K562 (cell line): Measurements from ENCODE around the gene STAU1. TPM values are rescaled to one million over a fixed set of nuclear protein-coding genes. Genes with fewer than 3 reads are reported as not detected.

Source experiments
- CC2D1A ChIP-seq: fragments of 450-650 bp; IDR thresholded peaks from 2 replicates; pipeline ENCODE4 v1.6.1; 2017; ENCODE audit warnings: mild to moderate bottlenecking
- CEBPG ChIP-seq, 3 experiments: fragments of 200-800 bp in 1 of 3; sonication (Bioruptor generic) in 1 of 3; sonication (generic) in 1 of 3; formaldehyde crosslinking in 1 of 3; IDR thresholded peaks in 2 of 3; conservative IDR thresholded peaks in 1 of 3; 2 replicates each; pipeline versions ENCODE4 v1.6.1 to v1.8.0; 2016 to 2022; ENCODE audit warnings: missing compliant biosample characterization in 2 of 3, missing genetic modification characterization in 2 of 3, mild to moderate bottlenecking in 1 of 3, missing genetic modification reagents in 1 of 3
- MBD2 ChIP-seq: sonication (generic); IDR thresholded peaks from 2 replicates; pipeline ENCODE4 v1.6.1; 2016; ENCODE audit warnings: low read depth, borderline replicate concordance
- WHSC1 ChIP-seq: IDR thresholded peaks from one replicate; pipeline ENCODE4 v1.6.1; 2012; ENCODE audit warnings: low read length, control low read depth, inconsistent platforms
- ZBED1 ChIP-seq: IDR thresholded peaks from 2 replicates; pipeline ENCODE4 v1.6.1; 2014
- ZFX ChIP-seq: sonication (generic); formaldehyde crosslinking; IDR thresholded peaks from 2 replicates; pipeline ENCODE4 v1.8.0; 2022; ENCODE audit warnings: mild to moderate bottlenecking, missing genetic modification reagents, moderate library complexity
- ZNF644 ChIP-seq: fragments of 200-800 bp; sonication (Bioruptor generic); IDR thresholded peaks from 2 replicates; pipeline ENCODE4 v1.6.1; 2016; ENCODE audit warnings: low read depth, missing genetic modification characterization, missing compliant biosample characterization
- polyA plus RNA-seq, 8 experiments: library from polyadenylated mRNA; depleted of rRNA in 4 of 8; stranded (reverse) in 5 of 8; unstranded in 3 of 8; fragments of >200 nt; fragmentation: Nextera tagmentation in 2 of 8; fragmentation: Illumina TruSeq in 1 of 8; extraction: Ambion mirVana in 2 of 8; extraction: Trizol in 1 of 8; gene quantifications; 2 replicates each; pipeline versions ENCODE4 v1.2.1 to v1.2.3, GENCODE V29; 2011 to 2014; ENCODE audit warnings: inconsistent platforms in 1 of 8, missing spikeins in 1 of 8
- total RNA-seq, 7 experiments: library from RNA; depleted of rRNA in 6 of 7; stranded (reverse); fragments of >200 nt in 6 of 7; fragmentation: Illumina TruSeq in 2 of 7; extraction: Trizol in 2 of 7; gene quantifications; 2 replicates each; pipeline versions ENCODE4 v1.2.1 to v1.2.3, GENCODE V29; 2011 to 2021; ENCODE audit warnings: low replicate concordance in 1 of 7
- TF ChIP-seq, protein P1 (sequence below): fragments of 450-650 bp; IDR thresholded peaks from 2 replicates; pipeline ENCODE4 v1.6.1; 2016; ENCODE audit warnings: mild to moderate bottlenecking, moderate library complexity
- TF ChIP-seq, protein P2 (sequence below): fragments of 250-450 bp; sonication (Bioruptor Pico); IDR thresholded peaks from 2 replicates; pipeline ENCODE4 v1.5.0; 2022; ENCODE audit warnings: mild to moderate bottlenecking
- TF ChIP-seq, protein P3 (sequence below), 3 experiments: IDR thresholded peaks in 2 of 3; conservative IDR thresholded peaks in 1 of 3; 2 replicates each; pipeline ENCODE4 v1.5.1; 2011 to 2012; ENCODE audit warnings: low read length in 3 of 3, mild to moderate bottlenecking in 3 of 3, control low read depth in 2 of 3, improper control_type of control experiment in 1 of 3, inconsistent platforms in 1 of 3, low read depth in 1 of 3, mixed read lengths in 1 of 3, moderate library complexity in 1 of 3; ENCODE audit not compliant: insufficient read depth in 2 of 3

The STAU1 gene
- total and polyA plus RNA-seq, 9 of the 15 experiments (the other 6 are each of a cell fraction or from before 2014, with no cell fraction given): 18.0 to 106 (median 50.6) TPM

DNA sequence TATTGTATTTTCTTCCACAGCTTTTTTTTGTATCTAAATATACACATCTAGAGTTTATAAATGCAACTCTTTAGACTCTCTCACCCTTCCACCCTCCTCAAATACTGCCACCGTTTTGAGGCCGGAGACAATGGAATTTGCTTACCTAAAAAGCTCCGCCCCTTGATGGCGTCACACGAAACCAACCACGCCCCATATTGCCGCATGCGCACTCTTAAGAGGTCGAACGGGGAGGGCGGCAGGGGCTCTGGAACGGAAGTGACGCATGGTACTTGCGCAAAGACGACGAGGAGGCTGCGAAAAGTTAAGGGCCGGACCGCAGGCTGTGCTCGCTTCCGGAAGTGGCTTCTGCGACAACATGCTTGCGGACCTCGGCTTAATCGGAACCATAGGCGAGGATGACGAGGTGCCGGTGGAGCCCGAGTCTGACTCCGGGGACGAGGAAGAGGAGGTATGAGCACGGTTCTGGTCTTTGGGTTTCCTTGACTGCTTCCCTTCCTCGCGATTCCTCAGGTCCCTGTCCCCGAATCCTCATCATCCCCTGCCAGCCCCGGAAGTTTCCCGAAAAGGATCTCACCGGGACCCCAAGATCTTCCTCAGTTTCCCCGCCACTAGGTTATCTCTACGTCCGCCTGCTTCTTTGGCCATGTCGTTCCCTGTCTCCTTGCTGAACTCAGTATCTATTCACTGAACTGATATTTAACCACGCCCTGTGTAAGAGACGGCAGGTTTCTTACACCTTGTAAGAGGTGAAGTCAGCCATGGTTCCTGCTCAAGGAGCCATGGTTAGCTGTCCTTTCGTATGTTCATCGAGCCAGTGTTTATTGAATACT lies 31.2 kb upstream of the STAU1 start, which contains the start of gene DDX27 (continued):
- TF ChIP-seq, protein P1, sequence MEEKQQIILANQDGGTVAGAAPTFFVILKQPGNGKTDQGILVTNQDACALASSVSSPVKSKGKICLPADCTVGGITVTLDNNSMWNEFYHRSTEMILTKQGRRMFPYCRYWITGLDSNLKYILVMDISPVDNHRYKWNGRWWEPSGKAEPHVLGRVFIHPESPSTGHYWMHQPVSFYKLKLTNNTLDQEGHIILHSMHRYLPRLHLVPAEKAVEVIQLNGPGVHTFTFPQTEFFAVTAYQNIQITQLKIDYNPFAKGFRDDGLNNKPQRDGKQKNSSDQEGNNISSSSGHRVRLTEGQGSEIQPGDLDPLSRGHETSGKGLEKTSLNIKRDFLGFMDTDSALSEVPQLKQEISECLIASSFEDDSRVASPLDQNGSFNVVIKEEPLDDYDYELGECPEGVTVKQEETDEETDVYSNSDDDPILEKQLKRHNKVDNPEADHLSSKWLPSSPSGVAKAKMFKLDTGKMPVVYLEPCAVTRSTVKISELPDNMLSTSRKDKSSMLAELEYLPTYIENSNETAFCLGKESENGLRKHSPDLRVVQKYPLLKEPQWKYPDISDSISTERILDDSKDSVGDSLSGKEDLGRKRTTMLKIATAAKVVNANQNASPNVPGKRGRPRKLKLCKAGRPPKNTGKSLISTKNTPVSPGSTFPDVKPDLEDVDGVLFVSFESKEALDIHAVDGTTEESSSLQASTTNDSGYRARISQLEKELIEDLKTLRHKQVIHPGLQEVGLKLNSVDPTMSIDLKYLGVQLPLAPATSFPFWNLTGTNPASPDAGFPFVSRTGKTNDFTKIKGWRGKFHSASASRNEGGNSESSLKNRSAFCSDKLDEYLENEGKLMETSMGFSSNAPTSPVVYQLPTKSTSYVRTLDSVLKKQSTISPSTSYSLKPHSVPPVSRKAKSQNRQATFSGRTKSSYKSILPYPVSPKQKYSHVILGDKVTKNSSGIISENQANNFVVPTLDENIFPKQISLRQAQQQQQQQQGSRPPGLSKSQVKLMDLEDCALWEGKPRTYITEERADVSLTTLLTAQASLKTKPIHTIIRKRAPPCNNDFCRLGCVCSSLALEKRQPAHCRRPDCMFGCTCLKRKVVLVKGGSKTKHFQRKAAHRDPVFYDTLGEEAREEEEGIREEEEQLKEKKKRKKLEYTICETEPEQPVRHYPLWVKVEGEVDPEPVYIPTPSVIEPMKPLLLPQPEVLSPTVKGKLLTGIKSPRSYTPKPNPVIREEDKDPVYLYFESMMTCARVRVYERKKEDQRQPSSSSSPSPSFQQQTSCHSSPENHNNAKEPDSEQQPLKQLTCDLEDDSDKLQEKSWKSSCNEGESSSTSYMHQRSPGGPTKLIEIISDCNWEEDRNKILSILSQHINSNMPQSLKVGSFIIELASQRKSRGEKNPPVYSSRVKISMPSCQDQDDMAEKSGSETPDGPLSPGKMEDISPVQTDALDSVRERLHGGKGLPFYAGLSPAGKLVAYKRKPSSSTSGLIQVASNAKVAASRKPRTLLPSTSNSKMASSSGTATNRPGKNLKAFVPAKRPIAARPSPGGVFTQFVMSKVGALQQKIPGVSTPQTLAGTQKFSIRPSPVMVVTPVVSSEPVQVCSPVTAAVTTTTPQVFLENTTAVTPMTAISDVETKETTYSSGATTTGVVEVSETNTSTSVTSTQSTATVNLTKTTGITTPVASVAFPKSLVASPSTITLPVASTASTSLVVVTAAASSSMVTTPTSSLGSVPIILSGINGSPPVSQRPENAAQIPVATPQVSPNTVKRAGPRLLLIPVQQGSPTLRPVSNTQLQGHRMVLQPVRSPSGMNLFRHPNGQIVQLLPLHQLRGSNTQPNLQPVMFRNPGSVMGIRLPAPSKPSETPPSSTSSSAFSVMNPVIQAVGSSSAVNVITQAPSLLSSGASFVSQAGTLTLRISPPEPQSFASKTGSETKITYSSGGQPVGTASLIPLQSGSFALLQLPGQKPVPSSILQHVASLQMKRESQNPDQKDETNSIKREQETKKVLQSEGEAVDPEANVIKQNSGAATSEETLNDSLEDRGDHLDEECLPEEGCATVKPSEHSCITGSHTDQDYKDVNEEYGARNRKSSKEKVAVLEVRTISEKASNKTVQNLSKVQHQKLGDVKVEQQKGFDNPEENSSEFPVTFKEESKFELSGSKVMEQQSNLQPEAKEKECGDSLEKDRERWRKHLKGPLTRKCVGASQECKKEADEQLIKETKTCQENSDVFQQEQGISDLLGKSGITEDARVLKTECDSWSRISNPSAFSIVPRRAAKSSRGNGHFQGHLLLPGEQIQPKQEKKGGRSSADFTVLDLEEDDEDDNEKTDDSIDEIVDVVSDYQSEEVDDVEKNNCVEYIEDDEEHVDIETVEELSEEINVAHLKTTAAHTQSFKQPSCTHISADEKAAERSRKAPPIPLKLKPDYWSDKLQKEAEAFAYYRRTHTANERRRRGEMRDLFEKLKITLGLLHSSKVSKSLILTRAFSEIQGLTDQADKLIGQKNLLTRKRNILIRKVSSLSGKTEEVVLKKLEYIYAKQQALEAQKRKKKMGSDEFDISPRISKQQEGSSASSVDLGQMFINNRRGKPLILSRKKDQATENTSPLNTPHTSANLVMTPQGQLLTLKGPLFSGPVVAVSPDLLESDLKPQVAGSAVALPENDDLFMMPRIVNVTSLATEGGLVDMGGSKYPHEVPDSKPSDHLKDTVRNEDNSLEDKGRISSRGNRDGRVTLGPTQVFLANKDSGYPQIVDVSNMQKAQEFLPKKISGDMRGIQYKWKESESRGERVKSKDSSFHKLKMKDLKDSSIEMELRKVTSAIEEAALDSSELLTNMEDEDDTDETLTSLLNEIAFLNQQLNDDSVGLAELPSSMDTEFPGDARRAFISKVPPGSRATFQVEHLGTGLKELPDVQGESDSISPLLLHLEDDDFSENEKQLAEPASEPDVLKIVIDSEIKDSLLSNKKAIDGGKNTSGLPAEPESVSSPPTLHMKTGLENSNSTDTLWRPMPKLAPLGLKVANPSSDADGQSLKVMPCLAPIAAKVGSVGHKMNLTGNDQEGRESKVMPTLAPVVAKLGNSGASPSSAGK: no peak
- TF ChIP-seq ZNF644 (tag) (peak; percentile 73; the same call in 1 of the 2 replicates), WHSC1 (no peak), ZBED1 (0 out of 2 replicates have a peak, but pooled peaks have one; percentile 31), MBD2 (0 out of 2 replicates have a peak, but pooled peaks have one; percentile 40), CEBPG (CRISPR knock-in tag; IDR thresholded peaks at IDR 0.05) (peak; percentile 92), CEBPG (tag; conservative IDR thresholded peaks at IDR 0.05 in 1 of 2, IDR thresholded peaks at IDR 0.05 in 1 of 2) (peak; percentile 89 to 94), ZFX (CRISPR knock-in tag) (peak; percentile 60), CC2D1A (0 out of 2 replicates have a peak, but pooled peaks have one; percentile 27)
- TF ChIP-seq, protein P2, sequence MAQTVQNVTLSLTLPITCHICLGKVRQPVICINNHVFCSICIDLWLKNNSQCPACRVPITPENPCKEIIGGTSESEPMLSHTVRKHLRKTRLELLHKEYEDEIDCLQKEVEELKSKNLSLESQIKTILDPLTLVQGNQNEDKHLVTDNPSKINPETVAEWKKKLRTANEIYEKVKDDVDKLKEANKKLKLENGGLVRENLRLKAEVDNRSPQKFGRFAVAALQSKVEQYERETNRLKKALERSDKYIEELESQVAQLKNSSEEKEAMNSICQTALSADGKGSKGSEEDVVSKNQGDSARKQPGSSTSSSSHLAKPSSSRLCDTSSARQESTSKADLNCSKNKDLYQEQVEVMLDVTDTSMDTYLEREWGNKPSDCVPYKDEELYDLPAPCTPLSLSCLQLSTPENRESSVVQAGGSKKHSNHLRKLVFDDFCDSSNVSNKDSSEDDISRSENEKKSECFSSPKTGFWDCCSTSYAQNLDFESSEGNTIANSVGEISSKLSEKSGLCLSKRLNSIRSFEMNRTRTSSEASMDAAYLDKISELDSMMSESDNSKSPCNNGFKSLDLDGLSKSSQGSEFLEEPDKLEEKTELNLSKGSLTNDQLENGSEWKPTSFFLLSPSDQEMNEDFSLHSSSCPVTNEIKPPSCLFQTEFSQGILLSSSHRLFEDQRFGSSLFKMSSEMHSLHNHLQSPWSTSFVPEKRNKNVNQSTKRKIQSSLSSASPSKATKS (CRISPR knock-in tag): no peak
- TF ChIP-seq, protein P3, sequence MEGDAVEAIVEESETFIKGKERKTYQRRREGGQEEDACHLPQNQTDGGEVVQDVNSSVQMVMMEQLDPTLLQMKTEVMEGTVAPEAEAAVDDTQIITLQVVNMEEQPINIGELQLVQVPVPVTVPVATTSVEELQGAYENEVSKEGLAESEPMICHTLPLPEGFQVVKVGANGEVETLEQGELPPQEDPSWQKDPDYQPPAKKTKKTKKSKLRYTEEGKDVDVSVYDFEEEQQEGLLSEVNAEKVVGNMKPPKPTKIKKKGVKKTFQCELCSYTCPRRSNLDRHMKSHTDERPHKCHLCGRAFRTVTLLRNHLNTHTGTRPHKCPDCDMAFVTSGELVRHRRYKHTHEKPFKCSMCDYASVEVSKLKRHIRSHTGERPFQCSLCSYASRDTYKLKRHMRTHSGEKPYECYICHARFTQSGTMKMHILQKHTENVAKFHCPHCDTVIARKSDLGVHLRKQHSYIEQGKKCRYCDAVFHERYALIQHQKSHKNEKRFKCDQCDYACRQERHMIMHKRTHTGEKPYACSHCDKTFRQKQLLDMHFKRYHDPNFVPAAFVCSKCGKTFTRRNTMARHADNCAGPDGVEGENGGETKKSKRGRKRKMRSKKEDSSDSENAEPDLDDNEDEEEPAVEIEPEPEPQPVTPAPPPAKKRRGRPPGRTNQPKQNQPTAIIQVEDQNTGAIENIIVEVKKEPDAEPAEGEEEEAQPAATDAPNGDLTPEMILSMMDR (IDR thresholded peaks at IDR 0.05 in 2 of 3, conservative IDR thresholded peaks at IDR 0.05 in 1 of 3; ENCODE audit: insufficient read depth in 2 of 3, low read depth in 1 of 3, low read length in 3 of 3): peak in 1 of 3 experiments; percentile 9; a peak in 1 of 6 replicates
